Retinal pigment epithelial cell (primary cell): ENCODE measurements around the gene COPE.

Experiments used
- DNase-seq: peaks from one replicate; pipeline ENCODE4 v3.0.0-alpha.2; 2010; ENCODE audit warnings: low read depth
- H3K4me3 ChIP-seq: 2 replicates; pipeline ENCODE4 v1.5.1; 2011; ENCODE audit warnings: mild to moderate bottlenecking, low read length, control low read depth, moderate library complexity
- TF ChIP-seq, protein P1 (sequence below): conservative IDR thresholded peaks from 2 replicates; pipeline ENCODE4 v1.5.1; 2011; ENCODE audit warnings: low read depth, low read length, control low read depth, inconsistent platforms

Gene COPE

GRCh38 chr19:18919086-18919899 is at the start of gene COPE, which contains the start of gene DDX49:
TSS of gene COPE (minus strand) at chr19:18919387. CDS start at chr19:18919348, 39 bp downstream.
TSS of gene DDX49 (plus strand) at chr19:18919715. CDS start at chr19:18919742, 27 bp downstream.
- peak within 1 kb of the TSS; percentile 100 for H3K4me3 ChIP-seq
- TF ChIP-seq, protein P1, sequence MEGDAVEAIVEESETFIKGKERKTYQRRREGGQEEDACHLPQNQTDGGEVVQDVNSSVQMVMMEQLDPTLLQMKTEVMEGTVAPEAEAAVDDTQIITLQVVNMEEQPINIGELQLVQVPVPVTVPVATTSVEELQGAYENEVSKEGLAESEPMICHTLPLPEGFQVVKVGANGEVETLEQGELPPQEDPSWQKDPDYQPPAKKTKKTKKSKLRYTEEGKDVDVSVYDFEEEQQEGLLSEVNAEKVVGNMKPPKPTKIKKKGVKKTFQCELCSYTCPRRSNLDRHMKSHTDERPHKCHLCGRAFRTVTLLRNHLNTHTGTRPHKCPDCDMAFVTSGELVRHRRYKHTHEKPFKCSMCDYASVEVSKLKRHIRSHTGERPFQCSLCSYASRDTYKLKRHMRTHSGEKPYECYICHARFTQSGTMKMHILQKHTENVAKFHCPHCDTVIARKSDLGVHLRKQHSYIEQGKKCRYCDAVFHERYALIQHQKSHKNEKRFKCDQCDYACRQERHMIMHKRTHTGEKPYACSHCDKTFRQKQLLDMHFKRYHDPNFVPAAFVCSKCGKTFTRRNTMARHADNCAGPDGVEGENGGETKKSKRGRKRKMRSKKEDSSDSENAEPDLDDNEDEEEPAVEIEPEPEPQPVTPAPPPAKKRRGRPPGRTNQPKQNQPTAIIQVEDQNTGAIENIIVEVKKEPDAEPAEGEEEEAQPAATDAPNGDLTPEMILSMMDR: no peak
- peak; percentile 99 for DNase-seq

- no peak for DNase-seq
- no peak overlapping the region for H3K4me3 ChIP-seq
- TF ChIP-seq, protein P1: no peak
Measured at GRCh38 chr19:18967358-18968146, 48.4 kb upstream of the COPE start.

- TF ChIP-seq, protein P1: no peak
- no peak overlapping the region for H3K4me3 ChIP-seq
- no peak for DNase-seq
Measured at GRCh38 chr19:18966307-18966706, 47.1 kb upstream of the COPE start.

GRCh38 chr19:18964121-18964520 is 44.9 kb upstream of the COPE start:
- TF ChIP-seq, protein P1: no peak
- H3K4me3 ChIP-seq: no peak overlapping the region
- DNase-seq: no peak

- H3K4me3 ChIP-seq: no peak overlapping the region
- TF ChIP-seq, protein P1: no peak
- no peak for DNase-seq
Measured at GRCh38 chr19:18961767-18962620, 42.8 kb upstream of the COPE start.

DNA sequence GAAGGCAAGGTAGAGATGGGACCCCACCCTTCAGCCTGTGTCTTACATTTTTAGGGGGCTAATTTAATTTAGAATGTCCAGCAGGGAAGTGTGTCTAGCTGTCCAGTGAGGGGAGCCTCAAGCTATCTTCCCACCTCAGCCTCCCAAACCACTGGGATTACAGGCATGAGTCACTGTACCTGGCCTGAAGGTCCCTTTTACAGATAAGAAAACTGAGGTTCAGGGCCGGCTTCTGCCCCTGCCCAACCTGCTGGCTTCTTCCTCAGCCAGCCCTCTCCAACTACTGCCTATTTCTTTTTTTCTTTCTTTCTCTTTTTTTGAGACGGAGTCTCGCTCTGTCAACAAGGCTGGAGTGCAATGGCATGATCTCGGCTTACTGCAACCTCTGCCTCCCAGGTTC is 41.2 kb upstream of the COPE start:
- TF ChIP-seq, protein P1: no peak
- H3K4me3 ChIP-seq: no peak overlapping the region
- DNase-seq: no peak
